Activated CD8-positive, alpha-beta memory T cell treated with anti-CD3 and anti-CD28 coated beads, Interleukin-2, amount 50 U/mL, for 1 hour (primary cell): ENCODE measurements around the gene ADAMTS17.
"Not testable (repeated sequence)": the region's sequence is repeated elsewhere in the genome, so short reads cannot be mapped to it uniquely, and the experiment has no call there.

Experiments used
- DNase-seq: peaks from one replicate; pipeline ENCODE4 v3.0.0-alpha.2; 2020; ENCODE audit errors: extremely low read depth

The ADAMTS17 gene

DNA sequence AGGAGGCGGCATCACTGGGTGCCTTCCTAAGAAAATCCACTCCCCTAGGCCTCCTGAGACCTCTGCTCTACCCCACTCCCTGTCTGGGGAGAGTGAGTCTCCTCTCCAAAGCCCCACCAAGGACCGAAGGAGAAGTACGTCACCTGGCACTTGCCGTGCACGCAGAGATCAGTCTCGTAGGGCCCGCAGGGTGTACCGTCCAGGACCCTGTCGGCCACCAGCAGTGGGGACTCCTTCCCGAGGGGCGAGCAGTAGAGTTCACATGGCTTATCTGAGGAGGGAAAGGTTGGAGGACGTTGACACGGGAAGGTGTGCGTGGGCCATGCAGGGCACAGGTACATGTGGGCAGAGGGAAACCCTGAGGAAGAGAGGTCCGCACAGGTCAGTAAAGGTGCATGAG, 232.9 kb downstream of the ADAMTS17 start:
- no peak for DNase-seq

DNA sequence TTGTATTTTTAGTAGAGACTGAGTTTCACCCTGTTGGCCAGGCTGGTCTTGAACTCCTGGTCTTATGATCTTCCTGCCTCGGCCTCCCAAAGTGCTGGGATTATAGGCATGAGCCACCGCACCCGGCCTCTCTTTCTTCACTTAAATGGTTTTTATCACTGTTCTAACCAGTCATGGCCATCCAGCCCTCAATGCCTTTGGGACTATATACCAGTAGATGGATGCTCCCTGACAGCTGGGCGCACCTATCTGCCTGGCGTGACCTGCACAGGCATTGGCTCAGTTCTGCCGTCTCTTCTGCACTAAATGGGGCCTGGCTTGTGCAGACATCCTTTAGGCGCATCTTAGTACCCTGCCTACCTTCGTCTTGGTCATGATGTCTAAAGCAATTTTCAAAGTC, 233.4 kb downstream of the ADAMTS17 start:
- no peak for DNase-seq

DNA sequence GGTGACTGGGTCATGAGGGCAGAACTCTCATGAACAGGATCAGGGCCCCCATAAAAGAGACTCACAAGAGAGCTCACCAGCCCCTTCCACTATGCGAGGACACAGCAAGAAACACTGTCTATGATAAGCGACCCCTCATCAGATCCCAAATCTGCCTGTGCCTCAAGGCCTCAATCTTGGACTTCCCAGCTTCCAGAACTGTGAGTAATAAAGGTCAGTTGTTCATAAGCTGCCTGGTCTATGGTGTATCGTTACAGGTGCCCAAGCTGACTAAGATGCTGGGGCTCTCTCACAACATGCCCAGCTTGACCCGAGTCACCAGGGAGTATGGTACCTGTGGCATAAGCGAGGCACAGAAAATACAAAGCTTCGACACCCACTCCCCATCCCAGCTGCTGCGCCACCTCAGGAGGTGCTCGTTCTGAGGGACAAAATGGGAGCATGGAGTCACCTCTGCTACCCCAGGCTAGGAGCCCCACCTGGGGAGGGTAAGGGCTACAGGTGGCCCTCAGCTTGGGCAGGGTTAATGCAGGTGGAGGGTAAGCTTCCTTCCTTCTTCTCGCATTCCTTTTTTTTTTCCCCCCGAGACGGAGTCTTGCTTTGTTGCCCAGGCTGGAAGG, 234.1 kb downstream of the ADAMTS17 start:
- DNase-seq: no peak

DNA sequence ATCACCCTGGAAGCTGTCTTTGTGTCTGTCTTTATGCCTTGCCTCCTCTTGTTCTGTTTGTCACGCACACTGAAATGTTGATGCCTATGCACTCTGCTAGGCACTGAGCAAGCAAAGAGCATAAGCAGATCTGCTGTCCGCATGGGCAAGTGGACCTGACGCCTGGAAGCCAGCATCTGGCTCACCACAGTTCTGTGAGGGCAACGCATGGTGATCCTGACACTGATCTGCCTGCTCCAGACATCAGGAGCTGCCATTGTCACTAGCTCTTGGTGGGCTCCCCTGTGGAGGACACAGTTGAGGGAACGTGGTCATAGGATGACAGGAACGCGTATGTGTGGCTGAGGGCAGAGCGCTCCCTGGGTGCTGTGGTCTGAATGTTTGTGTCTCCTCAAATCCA, 234.6 kb downstream of the ADAMTS17 start:
- DNase-seq: no peak

DNA sequence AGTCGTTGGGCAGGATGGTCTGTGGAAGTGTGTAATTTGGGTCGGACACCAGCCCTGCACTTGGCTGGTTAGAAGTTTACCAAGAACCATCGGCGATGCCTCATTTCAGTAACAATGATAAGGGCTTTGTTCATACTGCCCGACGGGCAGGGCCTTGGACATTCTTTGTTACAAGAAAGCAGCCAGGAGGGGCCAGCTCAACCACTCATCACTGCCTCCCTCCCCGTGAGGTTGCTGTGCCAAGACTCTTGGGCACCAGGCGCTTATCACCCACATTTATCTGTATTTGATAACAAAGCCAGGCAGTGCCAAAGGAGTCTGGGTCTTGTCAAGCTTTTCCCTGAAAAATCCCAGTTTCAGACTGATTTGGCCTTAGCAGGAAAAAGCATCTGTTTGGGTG, 235.0 kb downstream of the ADAMTS17 start:
- no peak for DNase-seq

DNA sequence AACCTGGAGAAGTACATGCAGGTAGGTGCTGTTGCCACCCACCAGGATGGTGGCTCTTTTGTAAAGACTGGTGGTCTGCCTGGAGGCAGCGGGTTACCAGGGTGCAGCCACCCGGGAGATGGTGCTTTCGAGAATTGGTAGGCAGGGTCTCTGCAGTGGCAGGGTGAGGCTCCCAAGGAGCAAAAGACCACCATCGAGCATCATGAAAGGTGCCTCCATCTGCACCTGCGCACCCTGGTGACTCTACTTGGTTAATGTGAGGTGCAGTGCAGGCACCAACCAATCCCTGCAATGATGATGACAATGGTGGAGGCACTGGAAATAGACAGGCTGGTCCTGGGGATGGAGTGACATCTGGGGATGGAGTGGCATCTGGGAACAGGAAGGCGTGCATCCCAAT, 236.7 kb downstream of the ADAMTS17 start:
- no peak for DNase-seq

DNA sequence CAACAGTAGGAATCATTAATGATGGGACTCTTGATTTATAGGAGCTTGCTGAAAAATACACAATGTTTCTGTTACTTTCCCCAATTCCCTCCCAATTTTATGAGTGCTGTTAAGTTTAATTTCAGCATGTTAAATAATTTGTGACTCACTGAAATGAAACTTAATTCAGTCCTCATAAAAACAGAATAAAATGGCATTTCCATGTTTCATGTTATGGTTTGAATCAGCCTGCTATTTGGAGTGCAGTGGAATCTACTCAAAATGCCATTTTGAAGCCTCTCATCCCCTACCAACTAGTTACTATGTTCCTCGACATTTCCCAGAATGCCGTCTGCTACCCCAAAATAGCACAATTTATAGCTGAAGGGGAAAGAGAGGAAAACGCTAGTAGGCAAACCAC, 237.5 kb downstream of the ADAMTS17 start:
- DNase-seq: no peak

DNA sequence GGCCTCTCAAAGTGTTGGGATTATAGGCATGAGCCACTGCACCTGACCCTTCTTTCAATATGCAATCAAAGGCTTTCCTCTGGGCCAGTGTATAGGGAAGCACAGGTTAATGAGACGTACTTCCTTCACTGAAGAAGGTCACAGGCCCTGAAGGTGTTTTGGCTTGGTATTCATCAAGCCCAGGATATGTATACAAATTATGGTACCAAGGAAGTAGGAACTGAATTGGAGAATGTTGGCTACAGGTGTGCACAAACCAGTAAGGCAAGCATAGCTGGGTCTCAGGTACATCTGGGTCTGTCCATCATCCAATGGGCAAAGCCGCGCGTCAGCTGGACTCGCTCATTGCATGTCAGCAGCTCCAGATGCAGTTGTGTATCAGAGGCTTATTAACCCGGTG, 237.9 kb downstream of the ADAMTS17 start:
- DNase-seq: no peak

DNA sequence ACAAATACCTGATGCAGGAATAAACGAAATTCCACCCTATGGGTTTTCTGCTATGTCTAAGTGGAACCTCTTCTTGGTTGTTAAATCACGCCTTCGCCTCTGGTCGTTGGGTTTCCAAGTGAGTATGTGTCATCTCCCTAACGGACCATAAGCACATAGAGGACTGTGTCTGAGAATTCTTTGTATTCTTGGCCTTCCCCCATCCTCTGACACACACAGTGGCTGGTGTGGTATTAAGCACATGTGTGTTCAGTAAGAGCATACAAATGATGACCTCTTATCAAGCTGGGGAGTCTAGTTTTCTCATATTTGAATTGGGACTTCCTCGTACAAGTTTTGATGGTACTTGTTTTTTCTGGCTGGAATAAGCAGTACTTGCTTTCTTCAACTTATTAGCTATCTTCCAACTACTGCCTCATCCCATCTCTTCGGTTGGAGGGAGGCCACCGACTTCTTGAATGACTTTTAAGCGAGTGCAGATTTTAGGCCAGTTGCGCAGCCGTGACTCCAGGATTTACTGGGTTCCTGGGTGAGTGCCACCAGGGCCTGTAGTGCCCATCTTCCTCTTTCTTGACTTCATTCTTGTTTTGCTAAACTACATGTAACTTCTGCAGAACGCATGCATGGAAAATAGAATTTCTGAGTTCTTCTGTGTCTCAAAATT, 240.2 kb downstream of the ADAMTS17 start:
- DNase-seq: no peak

DNA sequence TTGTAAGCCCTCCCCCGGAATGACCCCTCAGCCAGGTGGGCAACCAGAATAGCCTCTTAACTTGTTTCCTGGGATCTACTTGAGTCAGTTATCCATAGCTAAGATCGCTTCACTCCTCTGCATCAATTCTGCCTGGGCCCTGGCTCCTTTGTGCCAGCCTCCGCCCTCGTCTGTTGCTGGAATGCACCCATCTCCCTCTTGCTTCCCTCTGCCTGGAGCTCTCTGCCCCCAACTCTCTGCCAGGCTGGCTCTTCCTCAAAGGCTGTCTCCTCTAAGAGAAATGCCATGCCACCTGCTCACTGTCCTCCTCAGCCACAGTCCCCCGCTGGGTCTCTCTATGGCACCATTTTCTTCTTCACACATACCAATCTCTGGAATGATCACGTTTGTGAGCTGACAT, 240.8 kb downstream of the ADAMTS17 start:
- DNase-seq: no peak

DNA sequence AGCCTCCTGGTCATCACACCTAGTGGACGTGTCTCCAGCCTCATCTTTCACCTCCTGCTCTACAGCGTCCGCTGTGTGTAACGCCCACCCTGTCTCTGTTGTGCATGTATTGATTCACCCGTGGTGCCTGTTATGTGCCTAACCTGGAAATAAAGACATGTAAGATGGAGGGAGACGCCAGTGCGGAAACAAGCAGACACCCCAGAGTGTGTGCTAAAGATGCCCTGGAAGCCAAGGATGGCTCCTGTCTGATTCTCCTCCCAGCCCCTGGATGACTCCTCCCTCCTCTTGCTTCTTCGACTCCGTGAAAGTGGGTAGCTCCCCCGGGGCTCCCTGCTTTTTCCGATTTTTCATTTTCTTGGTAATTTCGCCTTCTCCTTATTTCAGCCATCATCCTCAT, 241.8 kb downstream of the ADAMTS17 start:
- no peak for DNase-seq

DNA sequence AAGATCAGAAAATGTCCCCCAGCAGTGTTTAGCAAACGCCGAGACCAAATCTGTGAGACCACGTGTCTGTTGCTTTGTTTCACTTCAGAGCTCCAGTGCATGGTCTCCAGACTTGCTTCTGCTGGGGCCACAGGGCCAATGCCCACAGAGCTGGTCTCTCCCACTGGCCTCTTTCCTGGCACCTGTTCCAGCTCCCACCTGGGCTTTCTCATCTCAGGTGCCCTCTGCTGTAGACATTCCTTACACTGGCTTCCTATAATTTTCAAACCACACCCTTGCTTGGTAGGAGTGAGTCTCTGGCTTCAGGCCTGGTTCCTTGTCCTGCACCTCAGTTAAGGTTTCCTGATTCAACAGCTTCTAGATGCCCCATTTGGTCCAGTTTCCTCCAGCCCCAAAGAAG, 243.1 kb downstream of the ADAMTS17 start:
- no peak for DNase-seq

DNA sequence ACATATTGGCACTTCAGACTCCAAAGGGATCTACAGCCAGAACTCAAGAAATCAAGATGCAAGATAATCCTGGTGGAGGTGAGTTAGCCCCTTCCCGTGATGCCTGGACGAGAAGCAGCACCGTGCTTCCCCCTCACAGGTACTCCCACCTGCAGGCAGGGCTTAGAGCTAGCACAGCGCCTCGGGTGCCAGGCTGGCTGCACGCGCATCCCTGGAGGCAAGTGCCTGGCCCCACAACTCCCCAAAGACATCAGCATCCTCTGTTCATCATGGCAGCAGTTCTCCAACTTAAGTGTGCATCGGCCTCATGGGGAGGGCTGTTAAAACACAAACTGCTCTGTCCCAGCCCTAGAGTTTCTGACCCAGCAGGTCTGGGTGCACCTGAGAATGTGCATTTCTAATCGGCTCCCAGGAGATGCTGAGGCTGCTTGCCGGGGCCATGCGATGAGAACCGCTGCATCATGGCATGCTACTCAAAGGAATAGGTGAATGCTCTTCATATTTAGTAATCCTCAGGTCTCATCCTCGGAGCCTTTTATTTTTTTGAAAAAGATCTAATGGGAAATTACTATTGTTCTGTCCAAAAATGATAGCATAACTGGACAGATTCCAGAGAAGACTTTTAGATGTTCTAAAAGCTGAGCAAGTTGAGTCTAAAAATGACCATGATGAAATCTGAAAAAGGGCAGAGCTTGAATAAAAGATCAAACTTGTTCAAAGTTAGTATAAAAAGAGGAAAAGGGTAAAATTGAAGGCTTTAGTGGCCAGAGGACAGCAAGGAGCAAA, 244.2 kb downstream of the ADAMTS17 start:
- no peak for DNase-seq

DNA sequence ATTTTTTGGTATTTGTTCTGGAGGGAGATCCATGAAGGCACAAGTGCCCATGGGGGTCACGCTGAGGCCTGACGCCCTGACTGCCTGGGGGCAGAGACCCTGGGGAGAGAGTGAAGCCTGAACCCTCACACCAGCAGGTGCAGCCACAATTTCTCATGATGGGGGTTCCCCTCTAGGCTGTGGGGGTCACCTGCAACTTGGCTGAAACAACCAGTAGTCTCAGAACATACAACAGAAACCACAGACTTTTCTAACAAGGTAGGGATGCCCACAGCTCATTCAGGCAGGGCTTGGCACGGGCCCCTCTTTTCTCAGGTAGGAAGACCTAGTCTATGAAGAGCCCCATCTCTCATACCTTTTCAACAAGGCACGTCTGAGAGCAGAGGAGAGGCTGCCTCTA, 245.1 kb downstream of the ADAMTS17 start:
- no peak for DNase-seq

DNA sequence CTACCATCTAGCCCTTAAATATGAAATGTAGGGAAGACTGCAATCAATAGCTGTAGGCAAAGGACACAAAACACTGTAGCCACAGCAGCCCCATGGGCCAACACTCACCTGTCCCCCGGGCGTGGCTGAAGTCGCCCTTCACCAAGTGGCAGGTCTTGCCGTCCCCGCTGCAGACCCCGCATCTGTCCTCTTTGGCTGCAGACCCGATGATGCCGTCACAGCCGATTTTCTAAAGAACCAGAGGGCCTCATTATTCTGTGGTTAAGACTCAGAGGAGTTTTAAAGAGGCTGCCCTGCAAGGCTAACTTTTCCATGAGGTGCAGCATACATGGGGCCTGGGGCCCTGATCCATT, 245.6 kb downstream of the ADAMTS17 start:
- no peak for DNase-seq

DNA sequence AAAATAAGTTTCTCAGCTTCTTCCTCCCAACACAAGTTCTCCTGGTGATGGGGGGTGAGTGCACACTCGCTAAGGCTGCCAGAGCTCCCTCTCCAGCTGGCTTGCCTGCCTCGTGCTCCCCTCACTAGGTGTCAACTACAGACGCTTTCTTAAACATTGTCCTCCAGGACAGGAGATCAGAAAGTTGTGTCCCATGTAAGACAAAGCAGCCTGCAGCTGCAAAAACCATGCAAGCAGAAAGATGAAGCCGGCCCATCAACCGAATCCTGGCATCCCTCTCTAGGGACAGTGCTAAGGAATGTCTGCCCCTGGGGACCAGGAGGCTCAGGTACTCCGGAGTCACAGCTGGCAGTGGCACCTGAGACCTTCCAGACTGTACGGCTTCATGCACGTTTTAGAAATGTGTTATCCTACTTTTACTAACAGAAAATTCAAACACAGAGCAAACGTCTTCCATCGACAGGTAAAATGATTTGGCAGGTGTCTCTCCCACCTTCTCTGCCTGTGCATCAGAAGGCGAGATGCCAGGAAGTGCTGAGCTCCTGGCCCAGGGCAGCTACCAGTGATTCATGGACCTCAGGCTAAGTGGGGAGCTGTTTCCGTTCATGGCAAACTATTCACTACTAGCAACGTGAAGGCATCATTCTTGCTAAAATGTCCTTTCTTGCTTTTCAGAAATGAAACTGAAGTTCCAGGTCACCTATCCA, 246.1 kb downstream of the ADAMTS17 start:
- no peak for DNase-seq

DNA sequence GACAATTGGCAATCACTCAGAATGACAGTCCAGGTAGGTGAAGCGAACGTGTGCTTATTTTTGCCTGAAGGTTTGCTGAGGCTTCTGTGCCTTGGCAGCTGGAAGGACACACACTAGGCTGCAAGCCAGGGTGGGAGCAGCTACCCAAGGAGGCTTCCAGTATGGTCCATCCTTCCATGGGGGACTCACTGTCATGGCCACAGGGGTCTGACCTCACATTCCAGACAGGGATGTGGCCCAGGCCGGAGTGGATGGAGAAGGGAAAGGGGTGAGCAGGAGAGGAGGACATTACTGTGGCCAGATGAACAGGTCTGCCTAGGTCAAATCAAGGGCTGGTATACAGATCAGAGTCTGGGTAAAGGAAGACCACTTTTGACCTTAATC, 247.7 kb downstream of the ADAMTS17 start:
- no peak for DNase-seq

DNA sequence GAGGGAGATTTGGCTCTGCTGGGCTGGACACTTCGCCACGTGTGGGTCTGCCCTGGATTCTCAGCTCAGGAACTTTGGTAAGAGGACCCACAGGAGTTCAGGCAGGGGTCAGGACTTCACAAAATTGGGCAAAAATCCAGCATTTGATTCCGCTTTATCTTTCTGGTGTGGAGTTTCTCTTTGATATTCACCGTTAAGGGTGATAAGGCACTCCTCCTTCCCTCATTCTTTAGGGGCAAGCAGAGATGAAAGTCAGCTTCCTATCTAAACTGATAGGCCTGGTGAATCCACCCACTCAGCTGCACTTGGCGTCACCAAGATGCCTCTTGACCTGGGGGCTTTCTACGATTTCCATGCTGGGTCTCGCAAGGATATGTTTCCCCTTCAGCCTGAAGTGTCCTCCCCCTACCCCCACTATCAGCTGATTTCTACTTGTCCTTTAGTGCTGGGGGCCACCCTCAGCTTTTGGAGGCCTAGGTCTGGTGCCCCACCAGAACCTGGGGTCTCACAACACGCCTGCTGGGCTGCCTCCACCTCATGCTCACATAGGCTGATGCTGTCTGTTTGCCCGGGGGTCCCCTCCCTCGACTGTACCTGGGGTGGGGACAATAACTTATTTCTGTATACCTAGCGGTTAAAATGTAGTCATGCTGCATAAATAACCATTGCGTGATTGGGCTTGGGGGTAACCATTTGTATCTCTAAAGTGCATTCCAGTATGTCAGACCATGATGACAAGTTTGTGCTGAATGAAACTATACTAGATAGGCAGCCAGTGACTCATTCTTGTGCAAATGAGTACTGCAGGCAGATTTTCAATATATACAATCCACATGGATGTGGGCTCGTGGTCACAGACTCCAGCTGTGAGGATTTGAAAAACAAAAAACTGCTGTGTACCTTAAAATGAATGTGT, 248.3 kb downstream of the ADAMTS17 start:
- DNase-seq: no peak

DNA sequence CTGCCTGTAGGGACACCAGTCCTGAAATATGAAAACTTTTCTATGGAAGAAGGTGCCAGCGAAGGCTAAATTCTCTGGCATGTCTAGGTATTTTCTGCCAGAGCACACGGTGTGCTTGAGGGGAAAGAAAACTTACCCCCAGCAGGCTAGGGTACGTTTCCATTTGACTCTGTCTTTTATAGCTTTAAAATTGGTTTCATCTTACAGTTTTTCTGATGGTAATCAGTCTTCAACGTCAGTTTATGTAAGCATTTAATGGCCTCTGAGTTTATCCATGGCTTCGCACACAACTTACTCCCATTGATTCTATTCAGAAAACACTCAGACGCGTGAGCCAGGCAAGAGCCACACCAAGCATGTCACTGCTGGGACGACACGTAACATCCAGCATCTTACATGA, 249.7 kb downstream of the ADAMTS17 start:
- no peak for DNase-seq

DNA sequence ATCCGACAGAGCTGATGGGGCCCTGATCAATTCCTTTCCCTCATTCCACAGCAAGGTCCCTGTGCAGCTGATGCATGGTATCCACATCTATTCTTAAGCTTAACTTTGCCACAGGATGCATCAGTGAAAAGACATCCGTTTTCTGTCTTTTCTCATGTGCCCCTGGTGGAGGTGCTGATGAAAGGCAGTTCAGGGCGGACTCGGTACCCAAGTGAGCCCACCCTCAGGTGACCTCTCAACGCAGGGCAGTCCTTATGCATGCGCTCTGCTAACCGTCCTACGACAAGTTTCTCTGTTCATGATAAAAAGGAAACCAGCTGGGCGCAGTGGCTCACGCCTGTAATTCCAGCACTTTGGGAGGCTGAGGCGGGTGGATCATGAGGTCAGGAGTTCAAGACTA, 251.4 kb downstream of the ADAMTS17 start:
- DNase-seq: no peak

DNA sequence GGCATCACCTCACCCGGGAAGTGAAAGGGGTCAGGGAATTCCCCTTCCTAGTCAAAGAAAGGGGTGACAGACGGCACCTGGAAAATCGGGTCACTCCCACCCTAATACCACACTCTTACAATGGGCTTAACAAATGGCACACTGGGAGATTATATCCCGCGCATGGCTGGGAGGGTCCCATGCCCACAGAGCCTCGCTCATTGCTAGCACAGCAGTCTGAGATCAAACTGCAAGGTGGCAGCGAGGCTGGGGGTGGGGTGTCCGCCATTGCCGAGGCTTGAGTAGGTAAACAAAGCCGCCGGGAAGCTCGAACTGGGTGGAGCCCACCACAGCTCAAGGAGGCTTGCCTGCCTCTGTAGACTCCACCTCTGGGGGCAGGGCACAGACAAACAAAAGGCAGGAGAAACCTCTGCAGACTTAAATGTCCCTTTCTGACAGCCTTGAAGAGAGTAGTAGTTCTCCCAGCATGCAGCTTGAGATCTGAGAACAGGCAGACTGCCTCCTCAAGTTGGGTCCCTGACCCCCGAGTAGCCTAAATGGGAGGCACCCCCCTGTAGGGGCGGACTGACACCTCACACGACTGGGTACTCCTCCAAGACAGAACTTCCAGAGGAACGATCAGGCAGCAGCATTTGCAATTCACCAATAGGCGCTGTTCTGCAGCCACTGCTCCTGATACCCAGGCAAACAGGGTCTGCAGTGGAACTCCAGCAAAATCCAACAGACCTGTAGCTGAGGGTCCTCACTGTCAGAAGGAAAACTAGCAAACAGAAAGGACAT, 257.5 kb downstream of the ADAMTS17 start:
- not testable (repeated sequence) for DNase-seq
